Activated CD8-positive, alpha-beta memory T cell treated with anti-CD3 and anti-CD28 coated beads for 24 hours (primary cell): ENCODE measurements around the gene BUB3.
"Not testable (repeated sequence)": the region's sequence is repeated elsewhere in the genome, so short reads cannot be mapped to it uniquely, and the experiment has no call there.

ENCODE experiments used
- DNase-seq: peaks from one replicate; pipeline ENCODE4 v3.0.0-alpha.2; 2020

BUB3 gene

GRCh38 chr10:123154711-123155505 lies 706 bp downstream of the BUB3 start:
- peak; percentile 83 for DNase-seq

GRCh38 chr10:123156078-123156477 lies 1.9 kb downstream of the BUB3 start:
- no peak for DNase-seq

- no peak for DNase-seq
Measured at GRCh38 chr10:123157210-123157609, 3.0 kb downstream of the BUB3 start.

GRCh38 chr10:123158682-123159081 lies 4.5 kb downstream of the BUB3 start:
- DNase-seq, result no peak

GRCh38 chr10:123160311-123160980 lies 6.2 kb downstream of the BUB3 start:
- DNase-seq, result no peak

- DNase-seq, result no peak
Measured at GRCh38 chr10:123164319-123164718, 10.1 kb downstream of the BUB3 start.

GRCh38 chr10:123165445-123166072 lies 11.4 kb downstream of the BUB3 start:
- DNase-seq, result no peak

GRCh38 chr10:123166618-123167017 lies 12.4 kb downstream of the BUB3 start:
- no peak for DNase-seq

GRCh38 chr10:123170961-123171360 lies 16.8 kb downstream of the BUB3 start:
- no peak for DNase-seq

- DNase-seq, result not testable (repeated sequence)
Measured at GRCh38 chr10:123171616-123172015, 17.4 kb downstream of the BUB3 start.

GRCh38 chr10:123175389-123176387 lies 21.5 kb downstream of the BUB3 start:
- DNase-seq, result no peak

- DNase-seq, result not testable (repeated sequence)
Measured at GRCh38 chr10:123178390-123178789, 24.2 kb downstream of the BUB3 start.

- DNase-seq, result no peak
Measured at GRCh38 chr10:123180101-123181090, 26.2 kb downstream of the BUB3 start.

GRCh38 chr10:123183724-123184123 lies 29.5 kb downstream of the BUB3 start:
- no peak for DNase-seq

GRCh38 chr10:123187781-123188180 lies 33.6 kb downstream of the BUB3 start:
- DNase-seq, result no peak

GRCh38 chr10:123191886-123192285 lies 37.7 kb downstream of the BUB3 start:
- no peak for DNase-seq

GRCh38 chr10:123194056-123194455 lies 39.9 kb downstream of the BUB3 start:
- DNase-seq, result no peak

GRCh38 chr10:123200531-123200930 lies 46.3 kb downstream of the BUB3 start:
- no peak for DNase-seq

GRCh38 chr10:123202506-123202905 lies 48.3 kb downstream of the BUB3 start:
- no peak for DNase-seq

GRCh38 chr10:123203393-123204126 lies 49.4 kb downstream of the BUB3 start:
- no peak for DNase-seq

- no peak for DNase-seq
Measured at GRCh38 chr10:123204127-123204461, 49.9 kb downstream of the BUB3 start.
